NCI-H82 treated with DMSO at 0.1 percent for 48 hours (cell line): Measurements from ENCODE around the gene DOP1A.
"Not testable (repeated sequence)": the region's sequence is repeated elsewhere in the genome, so short reads cannot be mapped to it uniquely, and the experiment has no call there.

Source experiments
- DNase-seq: peaks from one replicate; lab custom pipeline; 2025; ENCODE audit not compliant: unreplicated experiment; lab: John Stamatoyannopoulos, UW

The DOP1A gene

DNA sequence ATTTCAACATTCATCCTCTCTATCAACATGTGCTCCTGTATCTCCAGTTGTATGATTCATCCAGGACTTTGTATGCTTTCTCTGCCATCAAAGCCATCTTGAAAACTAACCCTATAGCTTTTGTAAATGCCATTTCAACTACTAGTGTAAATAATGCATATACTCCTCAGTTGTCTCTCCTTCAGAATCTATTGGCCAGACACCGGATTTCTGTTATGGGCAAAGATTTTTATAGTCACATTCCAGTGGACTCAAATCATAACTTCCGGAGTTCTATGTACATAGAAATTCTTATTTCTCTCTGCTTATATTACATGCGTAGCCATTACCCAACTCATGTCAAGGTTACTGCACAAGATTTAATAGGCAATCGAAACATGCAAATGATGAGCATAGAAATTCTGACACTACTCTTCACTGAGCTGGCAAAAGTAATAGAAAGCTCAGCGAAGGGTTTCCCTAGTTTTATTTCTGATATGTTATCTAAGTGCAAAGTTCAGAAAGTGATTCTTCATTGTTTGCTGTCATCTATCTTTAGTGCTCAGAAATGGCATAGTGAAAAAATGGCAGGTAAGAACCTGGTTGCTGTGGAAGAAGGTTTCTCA is 70.7 kb downstream of the DOP1A start:
- DNase-seq, result no peak

GRCh38 chr6:83138758-83139157 is 71.3 kb downstream of the DOP1A start:
- no peak for DNase-seq

DNA sequence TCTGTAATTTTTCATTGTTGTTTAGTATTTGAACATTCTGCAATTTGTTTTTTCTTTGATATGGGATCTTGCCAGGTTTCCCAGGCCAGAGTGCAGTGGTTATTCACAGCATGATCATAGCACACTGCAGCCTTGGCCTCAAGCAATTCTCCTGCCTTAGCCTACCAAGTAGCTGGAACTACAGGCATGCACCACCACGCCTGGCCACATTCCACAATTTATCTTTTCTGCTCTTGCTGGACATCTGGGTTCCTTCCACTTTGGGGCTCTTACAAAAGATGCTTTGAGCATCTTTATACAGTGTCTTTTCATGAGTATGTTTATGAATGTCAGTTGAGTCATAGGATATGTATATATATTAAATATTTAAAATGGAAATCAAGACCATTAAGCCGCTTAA is 83.6 kb downstream of the DOP1A start:
- DNase-seq, result no peak

DNA sequence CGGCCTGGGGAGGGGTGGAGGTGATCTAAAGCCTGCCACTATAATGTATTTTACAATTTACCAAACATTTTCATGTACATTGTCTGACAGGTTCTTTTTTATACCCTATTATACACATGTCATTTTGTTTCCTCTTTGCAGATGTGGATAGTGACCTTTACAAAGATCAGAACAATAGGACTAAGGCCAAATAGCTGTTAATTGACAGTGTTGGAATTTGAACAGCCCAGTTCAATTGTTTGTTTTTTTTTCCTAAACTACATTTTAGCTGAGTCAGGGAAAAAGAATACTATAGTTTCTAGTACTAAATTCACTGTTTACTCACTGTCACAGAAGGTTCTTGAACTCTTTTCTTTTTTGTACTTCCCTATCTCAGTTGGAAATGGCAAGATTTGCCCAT is 85.4 kb downstream of the DOP1A start:
- DNase-seq, result no peak

- DNase-seq, result no peak
These were observed 86.5 kb downstream of the DOP1A start for GRCh38 chr6:83153883-83154521.

DNA sequence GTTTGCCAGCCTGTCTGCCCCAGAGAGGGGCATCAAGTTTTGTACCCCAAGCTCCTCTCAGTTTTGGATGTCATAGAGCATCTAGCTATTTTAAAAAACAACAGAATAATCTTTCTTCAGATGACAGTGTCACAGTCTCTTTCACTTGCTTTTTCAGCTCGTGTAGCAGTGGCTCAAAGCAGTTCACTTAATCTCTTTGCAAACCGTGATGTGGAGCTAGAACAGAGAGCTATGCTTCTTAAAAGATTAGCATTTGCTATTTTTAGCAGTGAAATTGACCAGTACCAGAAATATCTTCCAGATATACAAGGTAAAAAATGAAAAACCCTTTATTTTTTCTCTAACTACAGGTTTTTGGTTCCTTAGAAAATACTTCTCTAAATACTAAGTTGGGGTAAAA is 88.3 kb downstream of the DOP1A start:
- DNase-seq, result peak; percentile 28

DNA sequence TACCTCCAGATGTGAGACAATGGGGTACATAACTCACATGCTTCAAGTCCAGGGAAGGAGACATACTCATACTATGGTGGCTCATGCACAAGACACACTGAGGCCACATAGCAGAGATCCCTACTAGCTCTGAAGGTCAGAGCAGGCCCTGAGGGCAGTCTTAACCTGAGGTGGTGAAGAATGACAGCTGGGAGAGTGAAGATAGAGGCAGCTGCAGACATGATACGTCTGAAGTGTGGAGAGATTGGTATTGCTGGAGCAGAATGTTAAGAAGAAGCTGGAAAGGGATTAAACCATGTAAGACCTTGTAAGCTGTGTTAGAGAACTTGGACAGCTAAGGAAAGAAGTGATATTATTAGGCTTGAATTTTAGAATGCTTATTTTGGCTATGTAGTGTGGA is 92.7 kb downstream of the DOP1A start:
- peak; percentile 86 for DNase-seq

GRCh38 chr6:83167726-83168278 is 100.3 kb downstream of the DOP1A start:
- no peak for DNase-seq

- DNase-seq, result no peak
These were observed 101.1 kb downstream of the DOP1A start for GRCh38 chr6:83168556-83168955.

DNA sequence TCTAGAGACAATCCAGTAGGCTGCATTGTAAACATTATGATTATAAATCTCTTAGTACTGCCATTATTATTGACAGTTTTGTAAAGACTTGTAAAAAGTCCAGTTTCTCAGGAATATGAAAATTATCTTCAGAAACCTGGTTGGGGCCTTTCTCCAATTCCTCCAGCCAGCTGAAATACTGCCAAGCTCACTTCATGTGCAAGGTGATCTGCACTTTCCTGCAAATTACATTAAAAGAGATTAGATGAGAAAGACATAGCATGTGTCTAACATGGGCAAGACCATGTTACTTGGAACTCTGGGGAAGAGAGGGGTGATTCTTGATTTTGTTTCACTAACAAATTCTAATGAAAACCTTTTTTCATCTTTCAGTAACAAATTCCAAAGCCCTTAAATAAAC is 101.6 kb downstream of the DOP1A start:
- peak; percentile 12 for DNase-seq

DNA sequence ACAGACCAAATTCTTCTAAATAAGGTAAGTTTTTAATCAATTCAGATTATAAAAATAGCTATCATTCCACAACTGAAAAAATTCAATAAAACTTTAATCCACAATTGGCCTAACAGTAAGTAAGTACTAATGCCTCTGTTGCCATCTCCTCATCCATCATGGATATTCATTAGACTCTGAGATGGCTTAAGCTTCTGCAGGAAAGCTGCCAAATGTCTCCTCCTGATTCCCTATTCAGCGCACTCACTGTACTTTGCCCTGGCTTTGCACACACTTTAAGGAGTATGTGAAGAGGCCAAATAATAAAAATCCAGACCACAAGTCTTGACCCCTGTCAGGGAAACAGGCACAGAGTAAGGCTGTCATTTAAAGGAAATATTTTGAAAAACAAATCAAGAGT is 102.0 kb downstream of the DOP1A start:
- peak; percentile 44 for DNase-seq

- DNase-seq, result no peak
These were observed 108.8 kb downstream of the DOP1A start for GRCh38 chr6:83176246-83176645.

DNA sequence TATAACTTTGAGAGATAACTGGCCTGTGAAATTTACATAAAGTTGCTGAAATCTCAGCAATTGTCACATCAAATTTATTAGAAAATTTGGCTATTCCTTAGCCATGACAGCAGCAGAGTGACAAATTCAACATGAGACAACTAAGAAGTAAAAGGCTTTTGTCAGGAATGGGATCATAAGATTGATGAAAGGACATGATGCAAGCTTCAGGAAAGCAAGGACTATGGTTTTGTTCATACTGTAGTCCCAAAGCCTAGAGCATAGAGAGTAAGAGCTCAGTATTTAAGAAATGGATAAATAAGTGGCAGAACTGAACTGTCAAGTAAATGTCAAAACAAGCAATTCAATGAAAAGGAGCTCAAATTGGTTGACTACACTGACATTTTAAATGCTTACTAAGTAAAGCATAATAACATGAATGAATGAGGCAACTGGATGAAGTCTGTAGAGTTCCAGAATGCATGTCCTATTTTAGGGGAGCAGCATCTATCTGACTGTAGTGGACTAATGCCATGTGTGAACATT is 113.0 kb downstream of the DOP1A start:
- DNase-seq, result no peak

- DNase-seq, result no peak
These were observed 114.6 kb downstream of the DOP1A start for GRCh38 chr6:83182114-83182513.

DNA sequence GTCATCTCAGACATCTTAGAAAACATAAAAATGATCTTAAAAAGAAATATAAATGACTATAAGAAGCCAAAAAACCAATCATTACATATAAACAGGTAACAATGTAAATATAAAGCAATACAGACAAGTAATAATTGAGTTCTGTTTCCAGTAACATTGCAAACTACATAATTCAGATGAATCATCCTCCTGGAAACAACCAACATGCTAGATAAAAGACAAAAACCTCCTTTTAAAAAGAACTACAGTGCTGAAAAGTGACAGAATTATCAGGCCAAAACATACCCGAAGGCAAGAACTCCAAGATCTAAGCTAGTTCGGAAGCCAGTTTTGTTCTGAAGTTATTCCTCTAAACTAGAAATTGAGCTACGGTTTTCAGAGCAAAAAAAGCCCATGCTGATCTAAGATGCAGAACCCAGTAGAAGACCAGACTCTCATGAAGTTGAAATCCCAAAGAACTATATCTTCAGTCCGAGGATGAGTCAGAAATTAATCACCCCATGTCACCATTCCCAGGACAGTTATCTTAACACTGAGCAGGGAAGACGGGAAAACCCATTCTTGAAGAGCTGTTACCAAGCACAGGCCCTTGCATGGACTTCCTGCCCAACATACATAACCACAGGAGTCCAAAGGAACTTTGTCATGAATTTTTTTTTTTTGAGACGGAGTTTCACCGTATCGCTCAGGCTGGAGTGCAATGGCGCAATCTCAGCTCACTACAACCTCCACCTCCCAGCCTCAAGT is 115.8 kb downstream of the DOP1A start:
- DNase-seq, result no peak

DNA sequence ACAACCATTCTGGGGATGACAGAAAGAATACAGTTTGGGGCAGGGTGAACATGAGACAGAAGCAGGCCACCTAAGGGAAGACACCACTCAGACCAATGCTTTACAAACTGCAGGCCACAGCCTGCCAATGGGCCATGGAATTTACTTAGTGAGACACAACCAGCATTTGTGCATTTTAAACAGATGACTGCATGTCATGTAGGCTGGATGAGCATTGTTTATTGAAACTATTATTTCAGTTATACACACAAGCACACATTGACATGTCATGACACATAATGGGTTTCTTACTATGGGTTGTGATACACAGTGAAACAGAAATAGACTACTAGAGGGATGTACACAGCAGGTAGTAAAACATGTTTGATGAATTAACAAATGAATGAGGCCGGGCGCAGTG is 117.6 kb downstream of the DOP1A start:
- DNase-seq, result no peak

DNA sequence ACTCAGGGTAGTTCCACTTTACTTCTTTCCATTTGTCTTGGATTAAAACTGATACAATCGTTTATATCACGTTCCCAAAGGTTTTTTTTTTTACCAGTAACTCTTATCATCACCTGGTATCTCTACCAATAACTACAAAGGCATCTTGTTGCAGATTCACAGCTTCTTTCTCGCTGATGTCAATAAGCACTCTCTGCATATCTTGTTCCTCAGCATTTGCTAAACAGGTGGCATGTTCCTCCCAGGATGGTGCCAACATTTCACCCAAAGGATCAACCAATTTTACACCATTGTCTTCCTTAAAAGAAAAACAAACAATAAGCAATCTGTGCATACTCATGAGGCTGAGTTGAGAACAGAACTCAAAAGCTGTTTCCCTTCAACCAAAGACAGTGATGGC is 121.0 kb downstream of the DOP1A start:
- DNase-seq, result no peak

GRCh38 chr6:83190626-83191025 is 123.2 kb downstream of the DOP1A start:
- DNase-seq, result no peak

GRCh38 chr6:83191974-83192373 is 124.5 kb downstream of the DOP1A start:
- not testable (repeated sequence) for DNase-seq

DNA sequence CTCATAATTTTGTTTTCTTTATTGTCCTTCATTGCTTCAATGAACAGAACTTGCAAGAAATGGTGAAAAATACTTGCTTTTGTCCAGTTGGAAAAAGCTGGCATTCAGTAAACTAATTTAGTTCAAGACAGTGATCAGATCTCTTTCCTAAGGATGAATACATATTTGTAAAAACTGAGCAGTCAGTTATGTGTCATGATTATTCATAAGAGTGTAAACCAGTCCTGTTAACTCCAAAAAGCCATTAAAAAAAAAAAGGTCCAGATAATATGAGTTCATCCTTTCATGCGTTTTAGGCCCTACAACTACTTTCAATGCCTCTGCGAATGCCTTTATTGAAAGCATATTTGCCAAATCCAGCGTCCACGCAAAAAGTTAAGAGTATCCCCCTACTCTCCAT is 125.0 kb downstream of the DOP1A start:
- DNase-seq, result no peak

- peak; percentile 62 for DNase-seq
These were observed 125.6 kb downstream of the DOP1A start, which contains the start of the genes PGM3 and RWDD2A for GRCh38 chr6:83192871-83193746. Gene PGM3, minus strand, starts transcription at chr6:83193265. Its CDS starts 2,253 bp downstream, at chr6:83191012. Gene RWDD2A, plus strand, starts transcription at chr6:83193357. Its CDS starts 1,095 bp downstream, at chr6:83194452.
